Calu3 (cell line): ENCODE data around the gene FOXP1. TPM values are rescaled to one million over a fixed set of nuclear protein-coding genes. Genes with fewer than 3 reads are reported as not detected.
"Not testable (repeated sequence)": the region's sequence is repeated elsewhere in the genome, so short reads cannot be mapped to it uniquely, and the experiment has no call there.

Experiments
- BruUV-seq: library from RNA; stranded (reverse); fragments of 400-500 nt; replicated peaks from 2 replicates; lab custom pipeline; 2021; lab: Mats Ljungman, UMichigan
- CTCF ChIA-PET: fragments of 300-600 bp; sonication (Branson Sonifier 250); formaldehyde crosslinking; loops from one replicate; lab custom pipeline; 2022; ENCODE audit warnings: antibody characterized with exemption; lab: Charles Lee
- DNase-seq: peaks from one replicate; pipeline ENCODE4 v3.0.0; 2022
- H3K27ac Mint-ChIP-seq: one replicate; pipeline ENCODE4 v1.8.0; 2022; ENCODE audit warnings: mixed read lengths; ENCODE audit not compliant: unreplicated experiment
- H3K27me3 Mint-ChIP-seq: one replicate; pipeline ENCODE4 v1.8.0; 2022; ENCODE audit warnings: mixed read lengths; ENCODE audit not compliant: unreplicated experiment
- H3K36me3 Mint-ChIP-seq: one replicate; pipeline ENCODE4 v1.8.0; 2022; ENCODE audit warnings: mild to moderate bottlenecking, moderate library complexity, mixed read lengths; ENCODE audit not compliant: insufficient read depth, unreplicated experiment
- H3K4me1 Mint-ChIP-seq: one replicate; pipeline ENCODE4 v1.8.0; 2022; ENCODE audit warnings: mild to moderate bottlenecking, low read depth, mixed read lengths; ENCODE audit not compliant: unreplicated experiment
- H3K4me3 Mint-ChIP-seq: one replicate; pipeline ENCODE4 v1.8.0; 2022; ENCODE audit warnings: mild to moderate bottlenecking, low read depth, moderate library complexity, mixed read lengths; ENCODE audit not compliant: unreplicated experiment
- H3K9me3 Mint-ChIP-seq: one replicate; pipeline ENCODE4 v1.8.0; 2022; ENCODE audit warnings: low read depth, mixed read lengths; ENCODE audit not compliant: unreplicated experiment
- intact Hi-C: fragments of 100-400 bp; cut with micrococcal nuclease; formaldehyde crosslinking; loops from one replicate; pipeline ENCODE4 v1.10.0; 2022; ENCODE audit not compliant: unreplicated experiment
- total RNA-seq: library from RNA; stranded (reverse); gene quantifications from 2 replicates; pipeline ENCODE4 v1.2.3, GENCODE V29; 2022
- TF ChIP-seq, protein P1 (sequence below): fragments of 200-600 bp; IDR thresholded peaks from one replicate; pipeline ENCODE4 v1.8.0; 2022; ENCODE audit warnings: antibody characterized with exemption; ENCODE audit not compliant: unreplicated experiment

Gene FOXP1
- total RNA-seq, 1 experiment from 2014 or later: 82.8 TPM

DNA sequence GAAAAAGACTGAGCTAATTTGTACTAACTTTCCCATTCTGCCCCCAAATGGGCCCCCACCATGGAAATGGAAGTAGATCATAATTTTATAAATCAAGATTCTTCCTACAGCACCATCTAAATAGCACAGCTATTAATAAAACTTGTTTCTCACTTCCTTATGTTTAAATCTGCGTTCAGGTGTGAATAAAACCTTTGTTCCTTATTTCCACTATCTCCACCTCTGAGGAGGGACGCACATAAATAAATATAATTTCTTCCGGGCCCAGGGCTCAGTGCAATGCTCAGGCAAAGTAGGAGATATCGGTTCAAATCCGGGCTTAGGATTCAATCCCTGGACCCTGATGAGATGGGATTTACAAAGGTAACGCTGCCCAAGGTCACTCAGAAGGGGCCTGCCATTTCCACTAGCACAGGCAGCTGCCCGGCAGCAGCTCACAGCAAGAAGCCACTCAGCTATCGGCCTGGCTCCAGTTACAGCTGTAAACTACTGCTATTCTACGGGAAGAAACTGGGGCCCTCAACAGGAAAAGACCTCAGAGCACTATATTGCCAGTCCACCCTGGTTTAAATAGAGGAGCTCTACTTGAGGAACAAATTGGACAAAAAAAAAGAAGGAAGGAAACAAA, 52.5 kb downstream of the FOXP1 start:
- Mint-ChIP-seq H3K36me3 (no peaks in the 10 kb centered on the region), H3K27ac (no peak overlapping the region), H3K27me3 (no peaks in the 10 kb centered on the region), H3K4me1 (peaks cover 51% of the 10 kb centered on the region), H3K9me3 (no peaks in the 10 kb centered on the region), H3K4me3 (no peak overlapping the region)
- BruUV-seq: no TSS peak
- intact Hi-C loops: no loop called here
- TF ChIP-seq, protein P1, sequence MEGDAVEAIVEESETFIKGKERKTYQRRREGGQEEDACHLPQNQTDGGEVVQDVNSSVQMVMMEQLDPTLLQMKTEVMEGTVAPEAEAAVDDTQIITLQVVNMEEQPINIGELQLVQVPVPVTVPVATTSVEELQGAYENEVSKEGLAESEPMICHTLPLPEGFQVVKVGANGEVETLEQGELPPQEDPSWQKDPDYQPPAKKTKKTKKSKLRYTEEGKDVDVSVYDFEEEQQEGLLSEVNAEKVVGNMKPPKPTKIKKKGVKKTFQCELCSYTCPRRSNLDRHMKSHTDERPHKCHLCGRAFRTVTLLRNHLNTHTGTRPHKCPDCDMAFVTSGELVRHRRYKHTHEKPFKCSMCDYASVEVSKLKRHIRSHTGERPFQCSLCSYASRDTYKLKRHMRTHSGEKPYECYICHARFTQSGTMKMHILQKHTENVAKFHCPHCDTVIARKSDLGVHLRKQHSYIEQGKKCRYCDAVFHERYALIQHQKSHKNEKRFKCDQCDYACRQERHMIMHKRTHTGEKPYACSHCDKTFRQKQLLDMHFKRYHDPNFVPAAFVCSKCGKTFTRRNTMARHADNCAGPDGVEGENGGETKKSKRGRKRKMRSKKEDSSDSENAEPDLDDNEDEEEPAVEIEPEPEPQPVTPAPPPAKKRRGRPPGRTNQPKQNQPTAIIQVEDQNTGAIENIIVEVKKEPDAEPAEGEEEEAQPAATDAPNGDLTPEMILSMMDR: no peak
- CTCF ChIA-PET: interaction anchor here (0.8 kb wide), 1 partner anchor 135 kb away, joined by 3 read pairs; no protein-coding TSS in a partner anchor
- DNase-seq: no peak

DNA sequence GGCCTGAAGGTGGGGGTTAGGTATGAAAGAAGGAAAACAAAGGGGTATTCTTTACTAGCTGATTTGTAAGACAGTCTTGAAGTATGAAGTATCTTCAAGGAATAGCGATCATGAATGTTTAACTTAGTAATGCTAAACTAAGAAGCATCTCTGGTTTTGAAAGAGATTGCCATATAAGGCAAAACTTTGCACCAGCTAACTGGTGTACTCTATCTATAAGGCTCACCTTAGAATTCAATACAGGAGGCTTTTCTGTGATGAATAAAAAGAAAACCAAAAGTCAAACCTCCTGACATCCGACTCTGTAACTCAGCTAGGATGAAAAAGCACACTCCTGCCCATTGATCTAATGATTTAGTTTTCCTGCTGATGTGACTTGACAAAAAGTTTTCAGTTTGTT, 54.7 kb downstream of the FOXP1 start:
- BruUV-seq: no TSS peak
- CTCF ChIA-PET: interaction anchor here (0.6 kb wide), 1 partner anchor 340 kb away, joined by 4 read pairs; no protein-coding TSS in a partner anchor
- Mint-ChIP-seq H3K4me1 (peaks cover 41% of the 10 kb centered on the region), H3K36me3 (no peaks in the 10 kb centered on the region), H3K9me3 (no peaks in the 10 kb centered on the region), H3K4me3 (no peak overlapping the region), H3K27me3 (no peaks in the 10 kb centered on the region), H3K27ac (no peak overlapping the region)
- DNase-seq: no peak
- intact Hi-C loops: no loop called here
- TF ChIP-seq, protein P1: no peak

DNA sequence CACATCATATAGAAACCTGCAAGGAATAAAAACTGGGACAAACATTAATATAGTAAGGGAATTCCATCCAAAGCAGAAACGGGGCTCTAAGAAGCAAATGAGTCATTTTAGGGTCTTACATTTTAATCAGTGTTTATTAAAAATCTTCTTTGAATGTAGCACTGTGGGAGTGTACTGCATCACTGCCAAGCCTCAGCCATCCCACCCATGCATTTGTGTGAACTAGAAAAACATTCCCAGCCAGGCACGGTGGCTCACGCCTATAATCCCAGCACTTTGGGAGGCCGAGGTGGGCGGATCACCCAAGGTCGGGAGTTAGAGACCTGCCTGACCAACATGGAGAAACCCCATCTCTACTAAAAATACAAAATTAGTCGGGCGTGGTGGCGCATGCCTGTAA, 57.1 kb downstream of the FOXP1 start:
- DNase-seq, H3K27ac Mint-ChIP-seq, H3K9me3 Mint-ChIP-seq, H3K4me3 Mint-ChIP-seq, H3K27me3 Mint-ChIP-seq, BruUV-seq, intact Hi-C loops, H3K36me3 Mint-ChIP-seq: not testable (repeated sequence)
- CTCF ChIA-PET: interaction anchor here (0.7 kb wide), 1 partner anchor 651 kb away, joined by 6 read pairs; no protein-coding TSS in a partner anchor
- peaks cover 25% of the 10 kb centered on the region for H3K4me1 Mint-ChIP-seq

DNA sequence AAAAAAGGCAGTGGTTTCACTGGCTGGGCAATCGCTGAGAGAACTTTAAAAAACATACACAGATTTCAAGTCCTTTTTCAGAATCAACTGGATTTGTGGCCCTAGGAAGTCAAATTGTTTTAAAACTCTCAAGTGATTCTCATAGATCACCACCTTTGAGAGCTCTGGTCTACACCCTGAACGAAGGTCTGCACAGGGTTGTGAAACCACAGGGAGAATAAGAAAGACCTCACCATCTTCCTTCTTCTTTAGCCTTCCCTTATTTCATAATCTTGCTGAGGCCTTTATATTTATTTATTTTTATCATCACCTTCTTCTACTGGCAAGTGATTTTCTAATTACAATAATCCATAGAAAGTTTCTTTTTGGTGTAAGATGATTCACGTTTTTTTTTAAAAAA, 58.1 kb downstream of the FOXP1 start:
- no peaks in the 10 kb centered on the region for H3K27me3 Mint-ChIP-seq
- peaks cover 25% of the 10 kb centered on the region for H3K4me1 Mint-ChIP-seq
- H3K36me3 Mint-ChIP-seq: no peaks in the 10 kb centered on the region
- TF ChIP-seq, protein P1: no peak
- BruUV-seq: no TSS peak
- CTCF ChIA-PET: no interaction called here
- no peak overlapping the region for H3K4me3 Mint-ChIP-seq
- intact Hi-C loops: no loop called here
- no peak for DNase-seq
- H3K27ac Mint-ChIP-seq: no peak overlapping the region
- no peaks in the 10 kb centered on the region for H3K9me3 Mint-ChIP-seq

DNA sequence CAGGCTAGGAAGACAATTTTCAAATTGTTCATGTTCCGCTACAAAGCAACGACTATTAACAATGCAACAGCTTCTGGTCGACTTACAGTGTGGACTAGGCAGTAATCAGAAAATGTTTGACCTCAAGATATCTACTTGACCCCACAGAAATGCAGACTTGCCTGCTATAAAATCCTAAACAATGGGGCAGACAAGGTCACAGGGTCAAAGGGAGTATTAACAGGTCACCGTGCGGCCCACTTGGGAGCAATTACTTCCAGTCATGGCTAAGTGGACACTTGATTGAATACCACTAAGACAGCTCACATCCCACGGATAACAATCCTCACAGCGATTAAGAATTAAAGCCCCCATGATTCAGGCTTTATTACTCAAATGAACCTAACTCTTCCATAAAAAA, 58.9 kb downstream of the FOXP1 start:
- intact Hi-C loops: no loop called here
- CTCF ChIA-PET: no interaction called here
- H3K27me3 Mint-ChIP-seq: no peaks in the 10 kb centered on the region
- no peak overlapping the region for H3K4me3 Mint-ChIP-seq
- peaks cover 25% of the 10 kb centered on the region for H3K4me1 Mint-ChIP-seq
- H3K9me3 Mint-ChIP-seq: no peaks in the 10 kb centered on the region
- no TSS peak for BruUV-seq
- H3K36me3 Mint-ChIP-seq: no peaks in the 10 kb centered on the region
- no peak for DNase-seq
- TF ChIP-seq, protein P1: no peak
- H3K27ac Mint-ChIP-seq: no peak overlapping the region
